Urothelium cell line (cell line): ENCODE data around the gene CAMK1D.
"Not testable (repeated sequence)": the region's sequence is repeated elsewhere in the genome, so short reads cannot be mapped to it uniquely, and the experiment has no call there.

Source experiments
- DNase-seq: peaks from one replicate; pipeline ENCODE4 v3.0.0; 2011; ENCODE audit warnings: low spot score, mixed read lengths
- FAIRE-seq: peaks from 2 replicates; lab custom pipeline; 2011; peaks lifted over from hg19 to GRCh38; lab: Jason Lieb, UNC

Gene CAMK1D

GRCh38 chr10:12338981-12339380, 10.4 kb upstream of the CAMK1D start:
- FAIRE-seq: no peak
- no peak for DNase-seq

DNA sequence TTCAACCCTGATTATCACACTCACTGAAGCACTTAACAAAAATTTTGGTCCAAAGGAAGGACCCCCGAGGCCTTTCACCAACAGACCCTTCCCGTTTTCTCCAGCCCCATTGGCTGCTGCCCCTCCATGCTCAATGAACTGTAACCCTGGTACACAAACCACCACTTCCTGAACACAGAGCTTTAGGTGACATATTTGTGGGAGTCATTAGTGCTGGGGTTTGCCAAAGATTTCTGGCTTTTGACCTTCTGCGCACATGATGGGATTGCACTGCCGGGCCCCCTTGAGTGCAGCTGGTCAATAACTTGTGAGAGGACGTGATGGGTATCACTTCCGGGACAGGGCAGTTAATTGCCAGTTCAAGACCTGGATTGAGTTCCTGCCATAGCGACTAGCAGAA, 9.0 kb upstream of the CAMK1D start:
- no peak for DNase-seq
- FAIRE-seq: no peak

GRCh38 chr10:12340937-12341336, 8.4 kb upstream of the CAMK1D start:
- DNase-seq: no peak
- FAIRE-seq: no peak

- DNase-seq (no peak), FAIRE-seq (no peak)
These were observed 7.8 kb upstream of the CAMK1D start for GRCh38 chr10:12341526-12341925.

- no peak for DNase-seq
- no peak for FAIRE-seq
These were observed 4.8 kb upstream of the CAMK1D start for GRCh38 chr10:12344375-12345110.

DNA sequence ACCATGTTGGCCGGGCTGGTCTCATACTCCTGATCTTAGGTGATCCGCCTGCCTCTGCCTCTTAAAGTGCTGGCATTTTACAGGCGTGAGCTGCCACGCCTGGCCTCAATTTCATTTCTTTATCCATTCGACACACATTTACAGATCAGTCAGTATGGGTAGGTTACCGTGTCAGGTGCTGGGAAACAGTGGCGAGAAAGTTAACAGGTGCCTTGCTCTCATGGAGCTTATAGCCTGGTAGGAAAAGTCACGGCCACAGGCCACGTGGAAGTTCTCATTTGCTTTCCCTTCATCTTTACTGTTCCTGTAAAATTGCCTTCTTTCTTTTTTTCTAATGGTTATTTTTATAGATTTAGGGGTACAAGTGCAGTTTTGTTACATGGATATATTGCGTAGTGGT, 2.6 kb upstream of the CAMK1D start:
- no peak for FAIRE-seq
- DNase-seq: no peak

- DNase-seq: no peak
- FAIRE-seq: no peak
These were observed 965 bp upstream of the CAMK1D start for GRCh38 chr10:12348294-12348869.

- FAIRE-seq (no peak), DNase-seq (no peak)
These were observed 351 bp downstream of the CAMK1D start for GRCh38 chr10:12349629-12350166.

DNA sequence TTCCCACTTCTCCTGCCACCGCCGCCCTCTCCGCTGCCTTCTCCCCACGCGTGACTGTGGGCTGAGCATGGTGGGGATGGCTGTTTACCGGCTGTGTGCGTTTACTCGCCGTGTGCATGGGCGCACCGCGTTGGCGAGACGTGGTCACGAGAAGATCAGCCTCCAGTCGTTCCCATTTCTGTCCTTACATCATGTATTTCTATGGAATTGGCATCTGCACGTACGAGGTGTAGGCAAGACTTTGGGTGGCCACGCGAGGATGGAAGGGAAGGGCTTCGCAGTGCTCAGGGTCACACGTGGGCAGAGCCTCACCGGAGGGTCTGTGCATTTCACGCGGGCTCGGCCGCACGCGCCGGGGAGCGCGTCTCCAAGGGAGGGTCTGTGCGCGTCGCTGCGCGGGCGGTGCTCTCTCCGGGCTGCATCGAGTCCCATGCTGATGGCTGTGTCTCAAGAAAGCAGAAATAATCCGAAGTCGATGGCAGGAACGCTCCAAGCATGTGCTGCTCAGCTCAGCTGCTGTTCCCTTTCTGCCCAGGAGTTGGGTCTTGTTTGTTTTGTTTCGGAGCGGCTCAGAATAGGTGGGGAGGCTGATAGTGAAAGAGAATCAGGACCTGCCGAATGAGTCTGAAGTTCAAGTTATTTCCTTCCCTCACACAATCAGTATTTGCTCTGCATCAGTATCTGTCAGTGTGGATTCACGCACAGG, 973 bp downstream of the CAMK1D start:
- peak; percentile 93 for FAIRE-seq

DNA sequence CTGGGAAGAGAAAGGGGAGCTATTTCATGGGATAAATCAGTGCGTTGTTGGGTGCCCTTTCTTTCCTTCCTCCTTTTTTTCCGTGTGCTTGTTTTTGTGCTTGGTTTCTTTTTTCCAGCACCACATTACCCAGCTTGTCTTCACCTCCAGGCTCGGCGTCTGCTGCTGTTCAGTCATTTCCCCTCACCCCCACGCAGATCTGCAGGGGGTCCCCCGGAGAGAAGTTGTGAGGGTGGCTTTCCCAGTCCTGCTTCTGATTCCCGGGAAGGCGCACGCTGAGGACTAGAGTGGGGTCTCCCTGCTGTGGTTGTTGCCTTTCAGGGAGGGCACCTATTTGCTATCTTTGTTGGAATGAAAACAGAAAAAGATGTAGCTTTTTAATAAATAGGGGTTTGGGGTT, 1.6 kb downstream of the CAMK1D start:
- DNase-seq (no peak), FAIRE-seq (no peak)

More for the DNA sequence above, 973 bp downstream of the CAMK1D start:
- DNase-seq: peak; percentile 58

GRCh38 chr10:12351447-12351846, 2.1 kb downstream of the CAMK1D start:
- FAIRE-seq (no peak), DNase-seq (no peak)

DNA sequence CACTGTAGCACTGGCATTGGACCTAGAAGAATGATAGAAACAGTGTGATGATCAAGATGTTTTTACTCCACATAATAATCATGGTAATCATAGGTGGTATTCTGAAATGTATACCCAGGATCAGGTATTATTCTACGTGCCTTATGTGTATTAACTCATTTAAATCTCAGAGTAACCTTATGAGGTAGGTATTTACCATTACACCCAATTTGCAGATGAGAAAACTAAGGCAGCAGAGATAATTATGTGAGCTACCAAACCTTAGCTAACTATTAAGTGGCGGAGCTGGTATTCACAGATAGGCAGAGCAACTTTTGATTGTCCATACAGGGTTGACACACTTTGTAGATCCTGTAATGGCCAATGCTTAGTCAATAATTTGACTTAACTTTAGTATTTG, 2.5 kb downstream of the CAMK1D start:
- FAIRE-seq: no peak

DNA sequence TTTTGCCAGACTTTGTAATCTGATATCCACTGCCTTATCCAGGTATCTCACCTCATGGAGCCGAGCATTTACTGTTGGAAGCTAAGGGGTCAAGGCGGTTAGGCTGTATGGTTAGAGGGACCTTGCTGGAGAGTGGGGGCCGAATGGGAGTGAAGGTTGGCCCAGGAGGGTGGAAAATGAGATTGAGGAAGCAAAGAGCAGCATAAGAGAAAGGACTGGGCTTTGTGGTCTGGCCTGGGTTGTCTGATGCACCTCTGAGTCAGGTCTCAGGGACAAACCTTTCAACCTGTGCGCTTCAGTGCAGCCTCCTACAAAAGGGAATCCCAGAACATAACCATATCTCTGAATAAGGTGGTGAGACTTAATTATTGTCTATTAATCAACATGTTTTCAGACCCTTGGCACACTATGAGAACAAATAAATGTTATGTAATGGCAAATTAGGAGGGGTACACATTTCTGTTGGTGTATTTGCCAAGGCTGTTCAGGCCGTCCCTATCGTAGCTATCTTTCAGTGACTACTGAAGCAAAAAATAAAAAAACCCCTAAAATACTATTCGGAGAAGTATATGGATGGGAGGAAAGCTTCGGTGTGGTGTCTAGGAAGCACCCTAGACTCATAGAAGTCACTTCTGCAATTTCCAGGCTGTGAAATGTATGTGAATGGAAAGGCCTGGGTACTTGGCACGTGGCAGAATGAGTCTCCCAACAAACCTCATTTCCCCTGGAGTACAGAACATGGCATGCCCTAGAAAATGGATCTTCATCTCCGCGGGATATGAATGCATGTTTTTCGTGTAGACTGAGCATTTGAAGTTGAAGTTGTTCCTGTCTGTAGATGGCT, 4.3 kb downstream of the CAMK1D start:
- FAIRE-seq (no peak), DNase-seq (no peak)

More for the DNA sequence above, 2.5 kb downstream of the CAMK1D start:
- no peak for DNase-seq

DNA sequence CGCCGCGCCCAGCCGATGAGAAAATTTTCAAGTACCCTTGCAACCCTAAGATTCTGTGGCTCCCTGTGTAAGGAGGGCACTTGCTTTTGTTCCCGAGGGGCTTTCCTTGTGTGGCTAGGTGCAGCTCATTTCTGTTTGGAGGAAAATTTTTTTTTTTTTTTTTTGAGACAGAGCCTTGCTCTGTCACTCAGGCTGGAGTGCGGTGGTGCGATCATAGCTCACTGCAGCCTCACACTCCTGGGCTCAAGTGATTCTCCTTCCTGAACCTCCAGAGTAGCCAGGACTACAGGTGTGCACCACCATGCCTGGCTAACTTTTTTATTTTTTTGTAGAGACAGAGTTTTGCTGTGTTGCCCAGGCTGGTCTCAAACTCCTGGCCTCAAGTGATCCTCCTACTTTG, 5.3 kb downstream of the CAMK1D start:
- FAIRE-seq: not testable (repeated sequence)

GRCh38 chr10:12355384-12355783, 6.0 kb downstream of the CAMK1D start:
- FAIRE-seq (no peak), DNase-seq (no peak)

More for the DNA sequence above, 5.3 kb downstream of the CAMK1D start:
- DNase-seq: not testable (repeated sequence)

DNA sequence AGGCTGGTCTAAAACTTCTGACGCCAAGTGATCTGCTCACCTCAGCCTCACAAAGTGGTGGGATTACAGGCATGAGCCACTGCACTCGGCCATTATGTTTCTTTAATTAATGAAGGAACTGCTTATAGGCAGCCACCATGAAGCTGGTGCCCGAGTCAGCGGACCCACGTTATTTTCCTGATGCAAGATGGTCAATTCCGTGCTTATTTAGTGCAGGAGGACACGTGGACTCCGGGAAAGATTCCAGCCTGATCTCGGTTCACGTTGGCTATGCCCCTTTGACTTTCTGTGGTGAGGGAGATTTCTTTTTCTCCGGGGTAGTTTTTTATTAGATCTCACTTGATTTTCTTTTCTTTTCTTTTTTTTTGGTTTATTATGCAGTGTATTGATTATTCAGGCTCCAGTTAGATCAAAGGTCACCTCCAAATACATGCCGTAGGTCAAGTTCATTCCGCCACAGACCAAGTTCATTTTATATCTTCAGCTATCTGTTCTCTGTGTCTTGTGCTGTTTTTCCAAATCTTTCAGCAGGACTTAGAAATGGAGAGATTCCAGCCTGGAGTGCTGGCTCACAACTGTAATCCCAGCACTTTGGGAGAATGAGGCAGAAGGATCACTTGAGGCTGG, 8.3 kb downstream of the CAMK1D start:
- FAIRE-seq (no peak), DNase-seq (no peak)

- no peak for DNase-seq
- no peak for FAIRE-seq
These were observed 9.7 kb downstream of the CAMK1D start for GRCh38 chr10:12358863-12359564.

GRCh38 chr10:12360461-12360860, 11.1 kb downstream of the CAMK1D start:
- no peak for DNase-seq

DNA sequence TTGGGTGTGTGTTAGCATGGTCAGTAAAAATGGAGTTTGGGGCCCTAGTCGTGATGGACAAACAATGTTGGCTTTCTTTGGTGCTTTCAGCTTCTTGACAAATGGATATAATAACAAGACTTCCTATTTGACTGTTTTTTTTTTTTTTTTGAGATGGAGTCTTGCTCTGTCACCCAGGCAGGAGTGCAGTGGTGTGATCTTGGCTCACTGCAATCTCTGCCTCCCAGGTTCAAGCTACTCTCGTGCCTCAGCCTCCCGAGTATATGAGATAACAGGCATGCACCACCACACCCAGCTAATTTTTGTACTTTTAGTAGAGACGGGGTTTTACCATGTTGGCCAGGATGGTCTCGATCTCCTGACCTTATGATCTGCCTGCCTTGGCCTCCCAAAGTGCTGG, 11.8 kb downstream of the CAMK1D start:
- not testable (repeated sequence) for DNase-seq, FAIRE-seq

More at GRCh38 chr10:12360461-12360860, 11.1 kb downstream of the CAMK1D start:
- FAIRE-seq: no peak

DNA sequence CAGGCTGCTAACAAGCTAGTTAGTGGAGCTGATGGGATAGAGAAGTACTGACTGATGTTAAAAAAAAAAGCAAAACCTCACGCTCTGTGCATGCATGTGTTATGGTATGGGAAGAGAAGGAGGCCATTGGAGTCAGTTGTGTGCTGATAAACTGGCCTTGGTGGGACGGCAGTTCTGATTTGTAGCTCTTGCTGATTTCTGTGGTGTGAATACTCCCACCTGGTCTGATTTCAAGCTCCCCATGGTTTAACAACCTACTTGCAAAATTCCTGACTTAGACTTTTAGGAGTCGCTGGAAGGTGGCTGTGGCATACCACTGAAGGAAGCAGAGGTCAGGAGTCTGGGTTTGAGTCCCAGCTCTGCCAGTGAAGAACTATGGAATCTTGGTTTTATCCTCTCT, 15.2 kb downstream of the CAMK1D start:
- DNase-seq (no peak), FAIRE-seq (no peak)
